Activated effector memory CD4-positive, alpha-beta T cell treated with anti-CD3 and anti-CD28 coated beads, Interleukin-2, amount 50 U/mL, for 16 hours (primary cell): ENCODE results near the gene LGALS9.
"Not testable (repeated sequence)": the region's sequence is repeated elsewhere in the genome, so short reads cannot be mapped to it uniquely, and the experiment has no call there.

Source experiments
- DNase-seq: peaks from one replicate; pipeline ENCODE4 v3.0.0-alpha.2; 2020

The LGALS9 gene

GRCh38 chr17:27603880-27604794, 26.9 kb upstream of the LGALS9 start:
- no peak for DNase-seq

GRCh38 chr17:27605409-27605808, 25.6 kb upstream of the LGALS9 start:
- DNase-seq = no peak

GRCh38 chr17:27607521-27608091, 23.4 kb upstream of the LGALS9 start:
- DNase-seq = no peak

GRCh38 chr17:27608328-27609230, 22.4 kb upstream of the LGALS9 start:
- DNase-seq = no peak

- no peak for DNase-seq
These were observed 21.2 kb upstream of the LGALS9 start for GRCh38 chr17:27609611-27610303.

- no peak for DNase-seq
These were observed 20.7 kb upstream of the LGALS9 start for GRCh38 chr17:27610304-27610677.

- no peak for DNase-seq
These were observed 18.7 kb upstream of the LGALS9 start for GRCh38 chr17:27612160-27612770.

- no peak for DNase-seq
These were observed 17.6 kb upstream of the LGALS9 start for GRCh38 chr17:27613433-27613832.

GRCh38 chr17:27615121-27615520, 15.9 kb upstream of the LGALS9 start:
- no peak for DNase-seq

- DNase-seq = no peak
These were observed 14.6 kb upstream of the LGALS9 start for GRCh38 chr17:27616414-27616813.

GRCh38 chr17:27618417-27618816, 12.6 kb upstream of the LGALS9 start:
- no peak for DNase-seq

- no peak for DNase-seq
These were observed 10.3 kb upstream of the LGALS9 start for GRCh38 chr17:27620721-27621120.

- DNase-seq = no peak
These were observed 9.5 kb upstream of the LGALS9 start for GRCh38 chr17:27621536-27621935.

GRCh38 chr17:27621942-27622559, 8.9 kb upstream of the LGALS9 start:
- no peak for DNase-seq

GRCh38 chr17:27622986-27623385, 8.0 kb upstream of the LGALS9 start:
- DNase-seq = no peak

GRCh38 chr17:27623614-27624013, 7.4 kb upstream of the LGALS9 start:
- no peak for DNase-seq

GRCh38 chr17:27624539-27624938, 6.4 kb upstream of the LGALS9 start:
- DNase-seq = no peak

- no peak for DNase-seq
These were observed 5.1 kb upstream of the LGALS9 start for GRCh38 chr17:27625856-27626255.

- no peak for DNase-seq
These were observed 3.5 kb upstream of the LGALS9 start for GRCh38 chr17:27627514-27627913.

- no peak for DNase-seq
These were observed 2.6 kb upstream of the LGALS9 start for GRCh38 chr17:27628376-27628775.

GRCh38 chr17:27629260-27629659, 1.7 kb upstream of the LGALS9 start:
- not testable (repeated sequence) for DNase-seq

GRCh38 chr17:27631411-27631760, 398 bp downstream of the LGALS9 start:
- no peak for DNase-seq
